ENCODE measurements around the gene FBXL13. TPM values are rescaled to one million over a fixed set of nuclear protein-coding genes. Genes with fewer than 3 reads are reported as not detected.

The FBXL13 gene
- total and polyA plus RNA-seq, 2 of the 8 experiments (the other 6 are each of a cell fraction or from before 2014, with no cell fraction given): 1.2 to 2.8 TPM

DNA sequence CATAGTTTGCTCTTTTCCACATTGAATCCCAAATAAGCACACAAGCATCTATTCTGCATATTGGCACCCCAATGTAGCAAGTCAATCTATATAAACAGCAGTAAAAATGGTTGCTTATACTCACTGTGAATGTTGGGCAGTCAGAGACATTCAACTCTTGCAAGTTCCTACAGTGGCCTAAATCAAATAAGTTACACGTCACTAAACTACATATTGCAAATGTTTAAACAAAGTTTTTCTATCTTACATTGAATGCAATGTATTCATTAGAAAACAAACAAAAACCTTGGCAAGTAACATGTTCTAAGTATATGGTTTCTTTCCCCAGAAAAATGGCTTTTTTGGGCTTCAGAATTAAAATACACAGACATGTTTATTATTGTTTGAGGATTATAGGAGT lies 142.8 kb downstream of the FBXL13 start (continued):
- no peak for TF ChIP-seq JUN (IDR thresholded peaks at IDR 0.05; ENCODE audit: low read depth, low read length)
- TF ChIP-seq, protein P1, sequence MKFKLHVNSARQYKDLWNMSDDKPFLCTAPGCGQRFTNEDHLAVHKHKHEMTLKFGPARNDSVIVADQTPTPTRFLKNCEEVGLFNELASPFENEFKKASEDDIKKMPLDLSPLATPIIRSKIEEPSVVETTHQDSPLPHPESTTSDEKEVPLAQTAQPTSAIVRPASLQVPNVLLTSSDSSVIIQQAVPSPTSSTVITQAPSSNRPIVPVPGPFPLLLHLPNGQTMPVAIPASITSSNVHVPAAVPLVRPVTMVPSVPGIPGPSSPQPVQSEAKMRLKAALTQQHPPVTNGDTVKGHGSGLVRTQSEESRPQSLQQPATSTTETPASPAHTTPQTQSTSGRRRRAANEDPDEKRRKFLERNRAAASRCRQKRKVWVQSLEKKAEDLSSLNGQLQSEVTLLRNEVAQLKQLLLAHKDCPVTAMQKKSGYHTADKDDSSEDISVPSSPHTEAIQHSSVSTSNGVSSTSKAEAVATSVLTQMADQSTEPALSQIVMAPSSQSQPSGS (IDR thresholded peaks at IDR 0.05; ENCODE audit: low read length): no peak
- no peak for TF ChIP-seq FOSL1 (IDR thresholded peaks at IDR 0.05; ENCODE audit: insufficient read depth, low read depth, low read length)

All from H1 (cell line).